NCI-H2196 (cell line): ENCODE results near the gene UQCRHL.
"Not testable (repeated sequence)": the region's sequence is repeated elsewhere in the genome, so short reads cannot be mapped to it uniquely, and the experiment has no call there.

Experiments used
- DNase-seq: peaks from one replicate; lab custom pipeline; 2025; ENCODE audit not compliant: unreplicated experiment; lab: John Stamatoyannopoulos, UW

Gene UQCRHL

GRCh38 chr1:15835741-15836510 is 28.5 kb upstream of the UQCRHL start:
- DNase-seq, result peak; percentile 99

- DNase-seq, result no peak
Observed at GRCh38 chr1:15835205-15835740, 27.8 kb upstream of the UQCRHL start.

- DNase-seq, result peak; percentile 95
Observed at GRCh38 chr1:15834406-15835204, 27.2 kb upstream of the UQCRHL start.

- DNase-seq, result no peak
Observed at GRCh38 chr1:15833842-15834405, 26.5 kb upstream of the UQCRHL start.

- DNase-seq, result peak; percentile 80
Observed at GRCh38 chr1:15833069-15833679, 25.7 kb upstream of the UQCRHL start.

GRCh38 chr1:15830258-15830657 is 22.8 kb upstream of the UQCRHL start:
- DNase-seq, result no peak

- not testable (repeated sequence) for DNase-seq
Observed at GRCh38 chr1:15828931-15829330, 21.5 kb upstream of the UQCRHL start.

GRCh38 chr1:15827567-15827966 is 20.1 kb upstream of the UQCRHL start:
- not testable (repeated sequence) for DNase-seq

- no peak for DNase-seq
Observed at GRCh38 chr1:15826810-15827507, 19.5 kb upstream of the UQCRHL start.

- DNase-seq, result no peak
Observed at GRCh38 chr1:15825800-15826199, 18.4 kb upstream of the UQCRHL start.

GRCh38 chr1:15820478-15820877 is 13.0 kb upstream of the UQCRHL start:
- DNase-seq, result no peak

- DNase-seq, result no peak
Observed at GRCh38 chr1:15816674-15817073, 9.2 kb upstream of the UQCRHL start.

- DNase-seq, result no peak
Observed at GRCh38 chr1:15810073-15810472, 2.6 kb upstream of the UQCRHL start.

GRCh38 chr1:15808955-15809354 is 1.5 kb upstream of the UQCRHL start:
- no peak for DNase-seq

GRCh38 chr1:15807121-15807520 is 328 bp downstream of the UQCRHL start:
- DNase-seq, result no peak

- DNase-seq, result no peak
Observed at GRCh38 chr1:15804060-15804459, 3.4 kb downstream of the UQCRHL start.

- DNase-seq, result peak; percentile 29
Observed at GRCh38 chr1:15803380-15803779, 4.1 kb downstream of the UQCRHL start.

GRCh38 chr1:15802234-15802965 is 5.0 kb downstream of the UQCRHL start:
- DNase-seq, result no peak

GRCh38 chr1:15799928-15800835 is 7.3 kb downstream of the UQCRHL start:
- DNase-seq, result peak; percentile 61
